ENCODE measurements around the gene TLCD3B.

Gene TLCD3B

DNA sequence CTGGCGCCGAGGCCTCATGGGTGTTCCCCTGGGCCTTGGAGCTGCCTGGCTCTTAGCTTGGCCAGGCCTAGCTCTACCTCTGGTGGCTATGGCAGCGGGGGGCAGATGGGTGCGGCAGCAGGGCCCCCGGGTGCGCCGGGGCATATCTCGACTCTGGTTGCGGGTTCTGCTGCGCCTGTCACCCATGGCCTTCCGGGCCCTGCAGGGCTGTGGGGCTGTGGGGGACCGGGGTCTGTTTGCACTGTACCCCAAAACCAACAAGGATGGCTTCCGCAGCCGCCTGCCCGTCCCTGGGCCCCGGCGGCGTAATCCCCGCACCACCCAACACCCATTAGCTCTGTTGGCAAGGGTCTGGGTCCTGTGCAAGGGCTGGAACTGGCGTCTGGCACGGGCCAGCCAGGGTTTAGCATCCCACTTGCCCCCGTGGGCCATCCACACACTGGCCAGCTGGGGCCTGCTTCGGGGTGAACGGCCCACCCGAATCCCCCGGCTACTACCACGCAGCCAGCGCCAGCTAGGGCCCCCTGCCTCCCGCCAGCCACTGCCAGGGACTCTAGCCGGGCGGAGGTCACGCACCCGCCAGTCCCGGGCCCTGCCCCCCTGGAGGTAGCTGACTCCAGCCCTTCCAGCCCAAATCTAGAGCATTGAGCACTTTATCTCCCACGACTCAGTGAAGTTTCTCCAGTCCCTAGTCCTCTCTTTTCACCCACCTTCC, 43.5 kb downstream of the TLCD3B start:
- DNase-seq: no peak

DNA sequence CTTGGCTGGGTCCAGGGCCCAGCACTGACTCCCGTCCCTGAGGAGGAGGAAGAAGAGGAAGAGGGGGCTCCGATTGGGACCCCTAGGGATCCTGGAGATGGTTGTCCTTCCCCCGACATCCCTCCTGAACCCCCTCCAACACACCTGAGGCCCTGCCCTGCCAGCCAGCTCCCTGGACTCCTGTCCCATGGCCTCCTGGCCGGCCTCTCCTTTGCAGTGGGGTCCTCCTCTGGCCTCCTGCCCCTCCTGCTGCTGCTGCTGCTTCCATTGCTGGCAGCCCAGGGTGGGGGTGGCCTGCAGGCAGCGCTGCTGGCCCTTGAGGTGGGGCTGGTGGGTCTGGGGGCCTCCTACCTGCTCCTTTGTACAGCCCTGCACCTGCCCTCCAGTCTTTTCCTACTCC, 44.1 kb downstream of the TLCD3B start:
- no peak for DNase-seq

DNA sequence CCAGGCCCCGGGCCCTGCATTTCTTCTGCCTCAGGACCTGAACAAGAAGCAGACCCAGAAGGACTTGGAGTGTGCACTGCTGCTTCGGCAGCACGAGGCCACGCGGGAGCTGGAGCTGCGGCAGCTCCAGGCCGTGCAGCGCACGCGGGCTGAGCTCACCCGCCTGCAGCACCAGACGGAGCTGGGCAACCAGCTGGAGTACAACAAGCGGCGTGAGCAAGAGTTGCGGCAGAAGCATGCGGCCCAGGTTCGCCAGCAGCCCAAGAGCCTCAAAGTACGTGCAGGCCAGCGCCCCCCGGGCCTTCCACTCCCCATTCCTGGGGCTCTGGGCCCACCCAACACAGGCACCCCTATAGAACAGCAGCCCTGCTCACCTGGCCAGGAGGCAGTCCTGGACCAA, 44.8 kb downstream of the TLCD3B start:
- DNase-seq: no peak

DNA sequence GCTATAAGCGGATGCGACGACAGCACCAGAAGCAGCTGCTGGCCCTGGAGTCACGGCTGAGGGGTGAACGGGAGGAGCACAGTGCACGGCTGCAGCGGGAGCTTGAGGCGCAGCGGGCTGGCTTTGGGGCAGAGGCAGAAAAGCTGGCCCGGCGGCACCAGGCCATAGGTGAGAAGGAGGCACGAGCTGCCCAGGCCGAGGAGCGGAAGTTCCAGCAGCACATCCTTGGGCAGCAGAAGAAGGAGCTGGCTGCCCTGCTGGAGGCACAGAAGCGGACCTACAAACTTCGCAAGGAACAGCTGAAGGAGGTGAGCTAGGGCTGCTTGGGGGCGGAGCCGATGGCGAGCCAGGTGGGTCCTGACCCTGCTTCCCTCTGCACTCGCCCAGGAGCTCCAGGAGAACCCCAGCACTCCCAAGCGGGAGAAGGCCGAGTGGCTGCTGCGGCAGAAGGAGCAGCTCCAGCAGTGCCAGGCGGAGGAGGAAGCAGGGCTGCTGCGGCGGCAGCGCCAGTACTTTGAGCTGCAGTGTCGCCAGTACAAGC, 45.7 kb downstream of the TLCD3B start:
- DNase-seq: no peak

DNA sequence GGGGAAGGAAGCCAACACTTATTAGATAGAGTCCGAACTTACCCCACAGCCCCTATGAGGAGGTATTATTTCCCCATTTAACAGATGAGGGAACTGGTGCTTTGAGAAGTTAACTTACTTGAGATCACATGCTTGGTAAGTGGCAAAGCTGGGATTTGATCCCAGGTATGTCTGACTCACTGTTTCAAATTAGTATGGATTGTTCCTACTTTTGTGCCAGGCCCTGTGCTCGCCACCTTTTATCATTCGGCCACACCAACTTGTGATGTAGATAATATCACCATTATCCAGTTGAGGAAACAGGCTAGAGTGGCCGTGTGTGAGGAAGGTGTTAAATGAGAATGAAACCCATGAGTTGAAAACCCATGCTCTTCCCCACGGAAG, 46.3 kb downstream of the TLCD3B start:
- DNase-seq: no peak

DNA sequence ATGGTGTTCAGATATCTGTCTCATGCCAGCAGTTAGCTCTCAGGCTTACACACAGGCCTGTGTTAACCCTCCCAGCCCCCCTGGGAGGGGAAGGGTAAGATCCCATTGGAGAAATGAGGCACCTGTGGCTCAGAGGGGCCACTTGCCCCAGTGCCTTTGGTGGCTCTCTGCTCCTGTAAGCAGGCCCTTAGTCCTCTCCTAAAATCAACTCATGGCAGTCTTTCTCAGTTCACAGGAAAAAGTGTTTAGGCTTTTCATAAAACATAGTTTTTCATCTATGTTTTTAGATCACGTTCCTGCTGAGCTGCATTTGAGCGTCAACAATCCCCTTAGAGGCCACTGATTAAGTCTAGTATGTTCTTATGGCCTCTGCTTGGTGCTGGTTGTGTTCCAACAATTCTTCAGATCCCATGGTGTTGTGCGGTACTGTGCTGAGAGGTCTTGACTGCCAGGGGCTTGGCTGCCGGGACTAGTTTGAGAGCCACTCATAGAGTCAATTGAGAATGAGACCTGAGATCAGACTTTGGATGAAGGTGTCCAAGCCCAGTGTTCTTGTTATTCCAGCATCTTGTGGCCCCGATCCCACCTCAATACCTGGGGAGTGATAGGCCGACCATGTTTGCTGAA, 46.8 kb downstream of the TLCD3B start:
- DNase-seq: no peak

DNA sequence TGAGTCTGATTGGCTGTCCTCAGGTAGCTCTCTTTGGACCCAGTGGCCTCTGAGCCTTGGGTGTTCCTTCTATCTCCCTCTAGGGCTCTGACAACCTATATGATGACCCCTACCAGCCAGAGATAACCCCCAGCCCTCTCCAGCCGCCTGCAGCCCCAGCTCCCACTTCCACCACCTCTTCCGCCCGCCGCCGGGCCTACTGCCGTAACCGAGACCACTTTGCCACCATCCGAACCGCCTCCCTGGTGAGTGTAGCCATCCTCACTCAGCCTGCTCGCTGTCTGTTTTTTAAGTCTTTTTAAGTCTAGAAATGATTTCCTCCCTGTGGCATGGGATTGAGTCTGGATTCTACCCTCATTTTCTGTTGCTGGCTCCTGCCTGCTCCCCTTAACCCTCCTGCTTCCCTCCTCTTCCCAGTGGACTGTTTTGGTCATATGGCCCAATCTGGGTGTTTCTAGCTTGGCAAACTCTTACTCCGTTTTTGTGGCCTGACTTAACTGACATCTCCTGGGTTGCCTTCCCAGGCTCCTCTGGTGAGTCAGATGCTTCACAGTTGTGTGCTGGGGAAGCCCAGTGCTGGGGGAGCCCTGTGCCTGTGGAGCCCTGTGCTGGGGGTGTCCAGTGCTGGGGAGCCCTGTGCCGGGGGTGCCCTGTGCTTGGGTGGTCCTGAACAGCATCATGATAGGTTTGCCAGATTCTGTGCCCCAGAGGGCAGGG, 47.5 kb downstream of the TLCD3B start:
- DNase-seq: no peak

DNA sequence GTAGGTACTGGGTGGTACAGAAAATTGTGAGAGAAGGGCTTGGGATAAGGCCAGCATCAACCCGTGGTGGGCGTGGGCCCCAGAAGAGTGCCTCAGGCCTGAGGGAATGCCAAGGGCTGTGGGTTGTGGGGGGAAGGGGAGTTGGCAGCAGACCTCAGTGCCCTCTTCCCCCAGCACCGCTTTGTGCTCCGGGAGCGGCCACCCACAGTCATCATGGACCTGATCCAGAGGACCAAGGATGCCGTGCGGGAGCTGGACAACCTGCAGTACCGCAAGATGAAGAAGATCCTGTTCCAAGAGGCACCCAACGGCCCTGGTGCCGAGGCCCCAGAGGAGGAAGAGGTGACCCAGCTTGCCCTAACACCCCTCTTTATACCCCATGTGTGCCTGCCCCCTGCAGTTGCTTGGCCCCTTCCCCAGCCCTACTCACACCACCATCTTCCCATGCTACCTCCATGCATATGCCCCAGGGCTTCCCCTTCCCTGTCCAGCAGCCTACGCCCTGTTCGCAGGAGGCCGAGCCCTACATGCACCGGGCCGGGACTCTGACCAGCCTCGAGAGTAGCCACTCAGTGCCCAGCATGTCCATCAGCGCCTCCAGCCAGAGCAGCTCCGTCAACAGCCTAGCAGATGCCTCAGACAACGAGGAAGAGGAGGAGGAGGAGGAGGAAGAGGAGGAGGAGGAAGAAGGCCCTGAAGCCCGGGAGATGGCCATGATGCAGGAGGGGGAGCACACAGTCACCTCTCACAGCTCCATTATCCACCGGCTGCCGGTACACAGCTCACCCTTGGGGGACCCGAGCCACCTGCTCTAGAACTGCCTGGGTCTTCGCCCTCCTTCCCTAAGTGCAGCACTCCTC, 48.3 kb downstream of the TLCD3B start:
- DNase-seq: no peak

DNA sequence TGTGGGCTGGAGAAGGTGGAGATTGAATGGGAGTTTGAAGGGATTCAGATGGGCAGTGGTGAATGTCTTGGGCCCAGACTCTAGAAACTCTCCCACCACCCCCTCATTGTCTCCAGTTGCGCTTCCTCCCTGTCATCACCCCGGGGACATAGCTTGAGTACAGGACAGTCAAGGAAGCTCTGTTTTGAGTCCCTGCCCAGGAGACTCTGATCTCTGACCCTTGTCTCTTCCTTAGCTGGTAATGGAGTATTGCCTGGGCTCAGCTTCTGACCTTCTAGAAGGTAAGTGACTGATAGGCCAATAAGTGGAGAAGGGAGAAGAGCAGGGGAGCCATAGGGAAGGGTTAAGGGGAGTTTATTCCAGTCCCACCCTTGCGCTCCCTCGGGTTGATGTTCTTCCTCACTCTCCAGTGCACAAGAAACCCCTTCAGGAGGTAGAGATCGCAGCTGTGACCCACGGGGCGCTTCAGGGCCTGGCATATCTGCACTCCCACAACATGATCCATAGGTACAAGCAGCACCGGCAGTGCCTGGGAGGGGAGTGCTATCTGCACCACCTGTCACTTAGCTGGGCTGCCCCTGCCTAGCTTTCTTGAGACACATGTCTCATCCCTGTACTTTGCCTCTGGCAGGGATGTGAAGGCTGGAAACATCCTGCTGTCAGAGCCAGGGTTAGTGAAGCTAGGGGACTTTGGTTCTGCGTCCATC, 52.4 kb downstream of the TLCD3B start:
- no peak for DNase-seq

DNA sequence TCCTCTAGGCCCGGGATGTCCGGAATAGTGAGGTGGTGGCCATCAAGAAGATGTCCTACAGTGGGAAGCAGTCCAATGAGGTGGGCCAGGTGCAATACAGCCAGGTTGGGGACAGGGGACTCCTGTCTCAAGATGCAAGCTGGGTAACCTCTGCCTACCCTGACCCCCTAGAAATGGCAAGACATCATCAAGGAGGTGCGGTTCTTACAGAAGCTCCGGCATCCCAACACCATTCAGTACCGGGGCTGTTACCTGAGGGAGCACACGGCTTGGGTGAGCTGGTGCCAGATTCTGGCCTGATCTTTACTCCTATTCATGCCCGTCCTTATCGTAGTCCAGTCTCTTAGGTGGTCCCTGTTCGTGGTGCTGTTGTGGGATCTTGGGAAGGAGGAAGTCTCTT, 53.0 kb downstream of the TLCD3B start:
- DNase-seq: no peak

DNA sequence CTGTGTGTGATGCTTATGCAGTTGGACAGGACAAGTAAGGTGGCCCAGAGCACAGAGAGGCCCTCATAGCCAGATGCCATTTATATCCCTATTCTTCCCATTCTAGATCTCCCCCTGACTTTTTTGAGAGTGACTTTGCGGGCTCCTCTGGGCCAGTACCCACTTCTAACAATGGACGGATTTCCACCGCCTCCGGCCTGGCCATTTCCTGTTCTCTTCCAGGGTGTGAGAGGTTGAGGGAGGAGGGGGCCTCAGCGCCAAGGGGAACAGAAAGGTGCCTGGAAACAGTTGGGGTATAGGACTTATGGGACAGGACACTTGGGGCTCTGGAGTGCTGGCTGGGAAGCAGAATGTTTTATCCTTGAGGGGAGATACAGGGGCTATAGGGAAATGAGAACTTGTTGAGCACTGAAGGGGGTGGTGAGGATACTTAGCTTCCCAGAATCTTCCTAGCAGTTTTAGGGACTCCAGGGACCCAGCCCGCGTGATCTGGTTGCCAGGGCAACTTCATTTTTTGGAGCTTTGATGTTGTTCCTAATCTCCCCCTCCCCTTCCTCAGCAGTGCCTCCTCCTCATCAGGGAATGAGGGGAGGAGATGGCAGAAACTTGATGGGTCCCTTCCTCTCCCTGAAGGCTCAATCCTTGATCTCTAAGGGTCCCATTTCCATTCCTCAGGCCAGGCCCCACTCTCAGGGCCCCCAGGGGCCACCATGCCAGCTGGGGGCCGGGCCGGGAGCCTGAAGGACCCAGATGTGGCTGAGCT, 53.8 kb downstream of the TLCD3B start:
- DNase-seq: no peak

DNA sequence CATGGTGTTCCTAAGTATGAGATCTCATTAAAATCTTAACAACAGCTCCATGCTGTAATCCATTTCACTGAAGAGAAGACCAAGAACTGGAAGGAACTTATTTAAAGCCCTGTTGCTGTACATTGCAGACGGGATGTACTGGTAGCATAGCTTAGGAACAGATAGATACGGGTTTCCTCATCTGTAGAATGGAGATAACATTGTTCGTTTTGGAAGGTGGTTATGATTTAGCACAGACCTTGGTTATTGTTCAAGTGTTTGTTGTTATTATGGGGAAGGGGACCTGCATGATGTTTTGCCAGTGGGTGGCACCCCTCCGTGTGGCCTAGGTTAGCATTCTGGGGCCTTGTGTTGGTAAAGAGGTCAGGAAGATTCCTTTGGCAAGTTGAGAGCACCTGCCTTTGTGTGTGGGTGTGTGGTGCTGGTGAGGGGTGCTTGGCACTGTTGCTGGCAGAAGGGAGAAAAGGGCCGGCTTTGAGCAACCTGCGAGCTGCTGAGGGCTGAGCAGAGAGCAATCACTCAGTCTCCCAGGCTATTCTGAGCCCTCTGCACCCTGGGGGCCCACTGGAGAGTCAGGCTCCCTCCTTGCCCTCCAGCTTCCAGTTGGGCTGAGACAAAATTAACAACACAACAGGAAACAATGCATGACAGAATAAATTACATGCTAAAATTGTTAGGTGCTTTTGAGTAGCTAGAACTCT, 55.1 kb downstream of the TLCD3B start:
- no peak for DNase-seq

DNA sequence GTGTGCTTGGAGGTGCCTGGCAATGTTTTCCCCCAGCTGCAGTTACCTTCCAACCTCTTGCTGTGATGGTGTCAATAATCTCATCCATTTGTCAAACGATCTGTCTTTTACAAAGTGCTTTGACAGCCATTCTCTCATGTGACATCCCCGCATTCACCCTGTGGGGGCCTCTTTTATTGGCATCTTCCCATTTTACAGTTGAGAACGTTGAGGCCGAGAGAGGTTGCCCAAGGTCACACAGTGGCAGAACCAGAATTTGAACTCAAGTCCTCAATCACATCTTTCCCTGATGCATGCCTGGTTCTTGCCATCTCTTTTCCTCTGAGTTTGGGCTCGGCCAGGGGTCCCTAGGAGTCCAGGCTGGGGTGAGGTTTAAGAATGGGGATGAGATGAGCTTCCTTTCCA, 55.9 kb downstream of the TLCD3B start:
- no peak for DNase-seq
